IMR-90 (cell line): ENCODE data around the gene UBE2C. TPM values are rescaled to one million over a fixed set of nuclear protein-coding genes. Genes with fewer than 3 reads are reported as not detected.

Experiments
- ATAC-seq: fragments of 200-7000 bp; cut with Tn5 transposase; 2 replicates; pipeline ENCODE4 v1.9.1; 2020; ENCODE audit warnings: low read depth, mild to moderate bottlenecking, moderate library complexity
- Bru-seq: library from RNA; stranded (reverse); fragments of 400-500 nt; gene quantifications from one replicate; lab custom pipeline; 2021; lab: Mats Ljungman, UMichigan
- BruChase-seq, 2 experiments: library from RNA; stranded (reverse); fragments of 400-500 nt; gene quantifications; one replicate each; lab custom pipeline; 2021; lab: Mats Ljungman, UMichigan
- BruUV-seq: library from RNA; stranded (reverse); fragments of 400-500 nt; replicated peaks from 2 replicates; lab custom pipeline; 2021; lab: Mats Ljungman, UMichigan
- CTCF ChIA-PET: fragments of 300-600 bp; formaldehyde crosslinking; extraction: SDS; loops from one replicate; lab custom pipeline; 2021; ENCODE audit warnings: antibody characterized with exemption; lab: Yijun Ruan, JAX
- POLR2A ChIA-PET: fragments of 300-600 bp; sonication (Branson Sonifier 250); formaldehyde crosslinking; loops from one replicate; lab custom pipeline; 2022; ENCODE audit warnings: antibody characterized with exemption; ENCODE audit not compliant: unreplicated experiment; lab: Charles Lee
- DNase-seq: peaks from one replicate; pipeline ENCODE4 v3.0.0; 2013
- H2AFZ ChIP-seq: replicated peaks from 2 replicates; pipeline ENCODE3; 2013; ENCODE audit warnings: low read length, mild to moderate bottlenecking; ENCODE audit not compliant: poor library complexity
- H2AK5ac ChIP-seq: 2 replicates; pipeline ENCODE4 v1.6.1; 2013; ENCODE audit warnings: low read depth, low read length, inconsistent platforms
- H2AK9ac ChIP-seq: replicated peaks from 2 replicates; pipeline ENCODE3; 2013; ENCODE audit warnings: mild to moderate bottlenecking, low read depth, low read length, moderate library complexity; ENCODE audit not compliant: poor library complexity
- H2BK120ac ChIP-seq: 2 replicates; pipeline ENCODE4 v1.6.1; 2013; ENCODE audit warnings: low read depth, low read length, inconsistent platforms
- H2BK15ac ChIP-seq: 3 replicates; pipeline ENCODE4 v1.6.1; 2013; ENCODE audit warnings: low read depth, low read length, inconsistent platforms
- H2BK20ac ChIP-seq: 2 replicates; pipeline ENCODE4 v1.6.1; 2013; ENCODE audit warnings: low read depth, mild to moderate bottlenecking, inconsistent platforms, low read length, moderate library complexity
- H2BK5ac ChIP-seq: 2 replicates; pipeline ENCODE4 v1.6.1; 2013; ENCODE audit warnings: mild to moderate bottlenecking, low read depth, low read length, inconsistent platforms; ENCODE audit not compliant: poor library complexity, severe bottlenecking
- H3K14ac ChIP-seq: replicated peaks from 2 replicates; pipeline ENCODE4 v1.6.1; 2013; ENCODE audit warnings: low read depth, low read length, inconsistent platforms
- H3K18ac ChIP-seq: 2 replicates; pipeline ENCODE4 v1.6.1; 2013; ENCODE audit warnings: low read depth, low read length, control low read depth
- H3K23ac ChIP-seq: 2 replicates; pipeline ENCODE4 v1.6.1; 2013; ENCODE audit warnings: low read depth, low read length, inconsistent platforms
- H3K27ac ChIP-seq: 2 replicates; pipeline ENCODE4 v1.5.1; 2013; ENCODE audit warnings: mild to moderate bottlenecking, control low read depth, low read length; ENCODE audit not compliant: insufficient read depth
- H3K27me3 ChIP-seq: 2 replicates; pipeline ENCODE4 v1.6.1; 2013; ENCODE audit warnings: low read length; ENCODE audit not compliant: control insufficient read depth, insufficient read depth
- H3K36me3 ChIP-seq: 2 replicates; pipeline ENCODE4 v1.6.1; 2013; ENCODE audit warnings: low read length, mixed read lengths; ENCODE audit not compliant: control insufficient read depth, insufficient read depth
- H3K4ac ChIP-seq: 2 replicates; pipeline ENCODE4 v1.6.1; 2013; ENCODE audit warnings: low read depth, low read length, inconsistent platforms
- H3K4me1 ChIP-seq: 2 replicates; pipeline ENCODE4 v1.6.1; 2013; ENCODE audit warnings: low read length, mixed read lengths; ENCODE audit not compliant: control insufficient read depth, insufficient read depth
- H3K4me2 ChIP-seq: 2 replicates; pipeline ENCODE4 v1.6.1; 2013; ENCODE audit warnings: low read depth, mild to moderate bottlenecking, control low read depth, low read length, moderate library complexity
- H3K4me3 ChIP-seq: 2 replicates; pipeline ENCODE4 v1.5.1; 2013; ENCODE audit warnings: low read depth, mild to moderate bottlenecking, control low read depth, low read length, moderate library complexity; ENCODE audit not compliant: insufficient read depth
- H3K56ac ChIP-seq: 2 replicates; pipeline ENCODE4 v1.6.1; 2013; ENCODE audit warnings: low read length, inconsistent platforms; ENCODE audit not compliant: insufficient read depth; ENCODE audit errors: extremely low read depth
- H3K79me1 ChIP-seq, 2 experiments: 2 replicates each; pipeline ENCODE4 v1.6.1; 2013; ENCODE audit warnings: low read length in 2 of 2, inconsistent platforms in 1 of 2, low read depth in 1 of 2
- H3K9ac ChIP-seq: 2 replicates; pipeline ENCODE4 v1.6.1; 2013; ENCODE audit warnings: low read depth, low read length, control low read depth
- H3K9me1 ChIP-seq: 2 replicates; pipeline ENCODE4 v1.6.1; 2013; ENCODE audit warnings: low read length, inconsistent platforms; ENCODE audit not compliant: insufficient read depth
- H3K9me3 ChIP-seq: 2 replicates; pipeline ENCODE4 v1.6.1; 2013; ENCODE audit warnings: low read length; ENCODE audit not compliant: control insufficient read depth, insufficient read depth
- H4K20me1 ChIP-seq: 2 replicates; pipeline ENCODE4 v1.6.1; 2013; ENCODE audit warnings: low read length, inconsistent platforms; ENCODE audit not compliant: insufficient read depth
- H4K5ac ChIP-seq: 2 replicates; pipeline ENCODE4 v1.6.1; 2013; ENCODE audit warnings: mild to moderate bottlenecking, low read depth, low read length, control low read depth
- H4K8ac ChIP-seq, 2 experiments: 2 replicates each; pipeline ENCODE4 v1.6.1; 2013; ENCODE audit warnings: low read depth in 2 of 2, low read length in 2 of 2, control low read depth in 1 of 2, inconsistent platforms in 1 of 2
- H4K91ac ChIP-seq: 2 replicates; pipeline ENCODE4 v1.6.1; 2013; ENCODE audit warnings: low read depth, low read length, inconsistent platforms; ENCODE audit not compliant: insufficient read depth
- FOS ChIP-seq: fragments of 150-350 bp; IDR thresholded peaks from 2 replicates; pipeline ENCODE4 v1.6.1; 2016; ENCODE audit warnings: low read depth, low read length
- MAZ ChIP-seq: IDR thresholded peaks from 2 replicates; pipeline ENCODE4 v1.6.1; 2012; ENCODE audit warnings: low read depth, mild to moderate bottlenecking, low read length, improper control_type of control experiment, moderate library complexity, borderline replicate concordance
- MXI1 ChIP-seq: IDR thresholded peaks from 2 replicates; pipeline ENCODE4 v1.6.1; 2012; ENCODE audit warnings: low read depth, mild to moderate bottlenecking, low read length, moderate library complexity, borderline replicate concordance
- POLR2A ChIP-seq: IDR thresholded peaks from 2 replicates; pipeline ENCODE4 v1.6.1; 2012; ENCODE audit warnings: mild to moderate bottlenecking, low read depth, low read length
- RAD21 ChIP-seq: IDR thresholded peaks from 2 replicates; pipeline ENCODE4 v1.6.1; 2012; ENCODE audit warnings: low read length, improper control_type of control experiment
- USF2 ChIP-seq: fragments of 150-350 bp; IDR thresholded peaks from 2 replicates; pipeline ENCODE4 v1.6.1; 2017; ENCODE audit warnings: mild to moderate bottlenecking, antibody characterized with exemption, low read length, low read depth
- WGBS, 2 experiments: methylation state at CpG; one replicate each; pipeline versions ENCODE4 v1.1.5 to v1.1.7; 2013; ENCODE audit warnings: missing lambda C conversion rate in 2 of 2; ENCODE audit not compliant: insufficient read length in 1 of 2; ENCODE audit errors: extremely low coverage in 2 of 2; 5-methylcytosine and 5-hydroxymethylcytosine counted together
- dilution Hi-C: fragments of 300-500 bp; cut with HindIII; formaldehyde crosslinking; loops from one replicate; pipeline ENCODE4 v1.14.3; 2018; ENCODE audit warnings: low sequenced_read_pairs; ENCODE audit not compliant: unreplicated experiment
- in situ Hi-C: fragments of 300-500 bp; cut with MboI; formaldehyde crosslinking; loops from 3 replicates; pipeline ENCODE4 v1.14.3; 2019; ENCODE audit warnings: low sequenced_read_pairs, inconsistent platforms, mixed read lengths
- intact Hi-C: fragments of 100-400 bp; cut with micrococcal nuclease; formaldehyde crosslinking; loops from 2 replicates; pipeline ENCODE4 v1.10.0; 2022
- long read RNA-seq: library from polyadenylated mRNA; unstranded; transcript quantifications from one replicate; pipeline ENCODE4 v2.0.0, GENCODE V29; 2021; ENCODE audit not compliant: unreplicated experiment
- polyA plus RNA-seq, 3 experiments: library from polyadenylated mRNA; depleted of rRNA; stranded (reverse); fragments of >200 nt; gene quantifications; 2 replicates each; pipeline ENCODE4 v1.2.3, GENCODE V29; 2012; ENCODE audit warnings: low replicate concordance in 1 of 3
- total RNA-seq: library from RNA; depleted of rRNA; stranded (reverse); fragments of >200 nt; gene quantifications from 2 replicates; pipeline ENCODE4 v1.2.3, GENCODE V29; 2012; rRNA removed
- TF ChIP-seq, protein P1 (sequence below): fragments of 150-350 bp; IDR thresholded peaks from 2 replicates; pipeline ENCODE4 v1.6.1; 2016; ENCODE audit warnings: low read depth, mild to moderate bottlenecking, low read length, moderate library complexity, borderline replicate concordance

UBE2C gene
- total RNA-seq (43.4 and 43.6 TPM in 2 replicates), polyA plus RNA-seq (2012; rRNA removed) (120 and 124 TPM in 2 replicates), Bru-seq, nascent RNA (percentile 62 among the genes with signal in this experiment), BruChase-seq, experiment 1, labeled RNA remaining after a 6-hour chase (percentile 55 among the genes with signal in this experiment), BruChase-seq, experiment 2, labeled RNA remaining after a 2-hour chase (percentile 55 among the genes with signal in this experiment)
- polyA plus RNA-seq (2012; cell fraction: cytosol; rRNA removed): 90.8 and 151 TPM in 2 replicates
- 24.4 and 32.9 TPM in 2 replicates for polyA plus RNA-seq (2012; cell fraction: nucleus; rRNA removed; ENCODE audit: low replicate concordance)
- long read RNA-seq, transcript UBE2C-204 (6 exons, 850 nt): major isoform, 16 of 16 reads
- long read RNA-seq, partial matches to known transcripts: 0 of 16 reads
- long read RNA-seq, other reads (novel, unspliced or antisense): 0 of 16 reads

DNA sequence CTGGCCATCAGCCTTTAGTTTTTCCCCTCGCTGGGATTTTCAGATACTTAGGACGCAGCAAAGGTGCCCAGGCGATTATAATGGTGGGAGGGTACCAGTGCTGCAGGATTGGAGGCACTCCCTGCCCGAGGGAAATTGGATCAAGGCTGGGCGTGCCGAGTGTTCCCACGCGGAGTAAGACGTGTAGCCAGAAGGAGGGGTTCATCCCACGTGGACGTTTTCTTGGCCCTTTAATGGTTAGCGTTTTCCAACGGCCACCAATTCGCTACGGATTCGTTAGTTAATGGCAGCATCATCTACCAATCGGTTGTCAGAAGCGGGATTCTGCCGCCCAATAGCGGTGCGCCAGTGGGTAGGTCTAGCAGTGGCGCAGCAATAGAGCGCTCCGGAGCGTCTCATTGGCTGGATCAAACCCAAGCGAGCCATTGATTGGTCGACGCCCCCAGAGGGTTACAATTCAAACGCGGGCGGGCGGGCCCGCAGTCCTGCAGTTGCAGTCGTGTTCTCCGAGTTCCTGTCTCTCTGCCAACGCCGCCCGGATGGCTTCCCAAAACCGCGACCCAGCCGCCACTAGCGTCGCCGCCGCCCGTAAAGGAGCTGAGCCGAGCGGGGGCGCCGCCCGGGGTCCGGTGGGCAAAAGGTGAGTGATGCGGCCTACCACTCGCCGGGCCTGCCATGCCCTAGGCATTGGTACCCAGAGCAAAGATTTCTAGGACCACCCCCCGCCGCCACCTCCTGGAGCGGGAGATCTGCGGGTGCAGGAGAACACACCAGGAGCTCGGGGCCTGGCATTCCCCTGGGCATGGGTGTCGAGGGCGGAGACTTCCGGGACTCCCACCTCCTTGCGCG lies at the start of gene UBE2C:
TSS of gene UBE2C (plus strand) at position 488 of the 849 bp plus-strand sequence. CDS start at position 540, 52 bp downstream.
- H3K56ac ChIP-seq: peak within 1 kb of the TSS; percentile 70
- H2BK120ac ChIP-seq: no peak within 1 kb of the TSS
- dilution Hi-C loops: no loop called here
- H4K20me1 ChIP-seq: peaks cover 9% of the 10 kb centered on the region; the same call in 1 of the 2 replicates
- H3K27ac ChIP-seq: peak within 1 kb of the TSS; percentile 14; the same call in 1 of the 2 replicates
- no TSS peak for BruUV-seq
- H3K9ac ChIP-seq: peak within 1 kb of the TSS; percentile 84
- H2AK9ac ChIP-seq: peak within 1 kb of the TSS; percentile 95
- H3K9me3 ChIP-seq: no peaks in the 10 kb centered on the region
- H3K36me3 ChIP-seq: peaks cover 23% of the 10 kb centered on the region
- no peaks in the 10 kb centered on the region for H3K27me3 ChIP-seq
- POLR2A ChIA-PET: no interaction called here
- in situ Hi-C loops: no loop called here
- H3K14ac ChIP-seq: peak within 1 kb of the TSS; percentile 65
- TF ChIP-seq POLR2A (peak; percentile 56; the same call in 1 of the 2 replicates), FOS (peak; percentile 87; the same call in 1 of the 2 replicates), MXI1 (peak; percentile 94), RAD21 (no peak), USF2 (peak; percentile 91), MAZ (peak; percentile 56; the same call in 1 of the 2 replicates)
- TF ChIP-seq, protein P1, sequence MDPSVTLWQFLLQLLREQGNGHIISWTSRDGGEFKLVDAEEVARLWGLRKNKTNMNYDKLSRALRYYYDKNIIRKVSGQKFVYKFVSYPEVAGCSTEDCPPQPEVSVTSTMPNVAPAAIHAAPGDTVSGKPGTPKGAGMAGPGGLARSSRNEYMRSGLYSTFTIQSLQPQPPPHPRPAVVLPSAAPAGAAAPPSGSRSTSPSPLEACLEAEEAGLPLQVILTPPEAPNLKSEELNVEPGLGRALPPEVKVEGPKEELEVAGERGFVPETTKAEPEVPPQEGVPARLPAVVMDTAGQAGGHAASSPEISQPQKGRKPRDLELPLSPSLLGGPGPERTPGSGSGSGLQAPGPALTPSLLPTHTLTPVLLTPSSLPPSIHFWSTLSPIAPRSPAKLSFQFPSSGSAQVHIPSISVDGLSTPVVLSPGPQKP: no peak
- H2BK5ac ChIP-seq: peak within 1 kb of the TSS; percentile 22
- H3K4me1 ChIP-seq: peaks cover 12% of the 10 kb centered on the region
- peak within 1 kb of the TSS; percentile 83 for H2AFZ ChIP-seq
- peak within 1 kb of the TSS; percentile 77 for H3K4ac ChIP-seq
- H3K79me1 ChIP-seq: peaks cover 19 to 40% of the 10 kb centered on the region in 2 experiments
- peak; percentile 100 for DNase-seq
- H2BK20ac ChIP-seq: no peak within 1 kb of the TSS
- ATAC-seq: peak; percentile 99
- H3K4me3 ChIP-seq: peak within 1 kb of the TSS; percentile 53
- H2BK15ac ChIP-seq: no peak within 1 kb of the TSS
- intact Hi-C loops: no loop called here
- H3K23ac ChIP-seq: peak within 1 kb of the TSS; percentile 77
- H3K18ac ChIP-seq: no peak within 1 kb of the TSS
- peak within 1 kb of the TSS; percentile 37; the same call in 1 of the 2 replicates for H2AK5ac ChIP-seq
- H4K5ac ChIP-seq: no peak within 1 kb of the TSS
- CTCF ChIA-PET: interaction anchor here (1.4 kb wide), 1 partner anchor 13 kb away, joined by 3 read pairs; no protein-coding TSS in a partner anchor
- H4K8ac ChIP-seq: peak within 1 kb of the TSS; percentile 62 to 81; a peak in 3 of 4 replicates
- H3K4me2 ChIP-seq: peak within 1 kb of the TSS; percentile 94
- peak within 1 kb of the TSS; percentile 77 for H4K91ac ChIP-seq
- WGBS, 2 experiments: 0% methylated on average over 35 of the region's 65 CpGs; no CpG with 5 or more reads in 1 of the 2 experiments
- H3K9me1 ChIP-seq: peaks cover 10% of the 10 kb centered on the region; the same call in 1 of the 2 replicates
